Gastroesophageal sphincter (tissue), 4 donors: ENCODE measurements around the gene MRPS11. TPM values are rescaled to one million over a fixed set of nuclear protein-coding genes. Genes with fewer than 3 reads are reported as not detected.

Experiments used
- ATAC-seq: fragments of 150-250 bp; one replicate; pipeline ENCODE4 v1.9.1; 2016; ENCODE audit warnings: mild to moderate bottlenecking, moderate library complexity
- H3K27ac ChIP-seq, 4 donors: fragments of 200-600 bp; sonication (generic) in 3 of 4; 1 replicate in 3 of 4; 2 replicates in 1 of 4; pipeline ENCODE4 v1.5.1; 2016 to 2019
- H3K27me3 ChIP-seq: fragments of 200-600 bp; sonication (generic); one replicate; pipeline ENCODE4 v1.5.1; 2019
- H3K36me3 ChIP-seq, 2 donors: fragments of 200-600 bp; sonication (generic); one replicate each; pipeline ENCODE4 v1.5.1; 2019; ENCODE audit warnings: control low read depth in 1 of 2
- H3K4me1 ChIP-seq, 3 donors: fragments of 200-600 bp; sonication (generic); 1 replicate in 2 of 3; 2 replicates in 1 of 3; pipeline ENCODE4 v1.5.1; 2016 to 2019; ENCODE audit warnings: control low read depth in 2 of 3
- H3K4me3 ChIP-seq, 2 donors: fragments of 200-600 bp; sonication (generic); one replicate each; pipeline ENCODE4 v1.5.1; 2019; ENCODE audit warnings: mild to moderate bottlenecking in 1 of 2, moderate library complexity in 1 of 2
- H3K9me3 ChIP-seq, 3 donors: fragments of 200-600 bp; sonication (generic); one replicate each; pipeline ENCODE4 v1.5.1; 2017 to 2019; ENCODE audit warnings: control low read depth in 2 of 3
- EP300 ChIP-seq: sonication (generic); formaldehyde crosslinking; IDR thresholded peaks from one replicate; pipeline ENCODE4 v1.6.1; 2017; ENCODE audit warnings: antibody characterized with exemption, mild to moderate bottlenecking
- POLR2A ChIP-seq, 2 donors: fragments of 450-650 bp; IDR thresholded peaks; one replicate each; pipeline ENCODE4 v1.6.1; 2017; ENCODE audit warnings: antibody characterized with exemption in 2 of 2, mild to moderate bottlenecking in 2 of 2, moderate library complexity in 1 of 2
- POLR2AphosphoS5 ChIP-seq: sonication (generic); formaldehyde crosslinking; IDR thresholded peaks from one replicate; pipeline ENCODE4 v1.6.1; 2017; ENCODE audit warnings: antibody characterized with exemption
- WGBS, 2 donors: methylation state at CpG; one replicate each; pipeline ENCODE4 v1.1.5; 2018; ENCODE audit warnings: low coverage in 1 of 2; 5-methylcytosine and 5-hydroxymethylcytosine counted together
- total RNA-seq, 4 donors: library from RNA; depleted of rRNA; stranded (reverse); fragments of >200 nt; gene quantifications; one replicate each; pipeline ENCODE4 v1.1.0, GENCODE V29; 2016
- TF ChIP-seq, protein P1 (sequence below), 4 experiments: fragments of 200-600 bp in 2 of 4; fragments of 450-650 bp in 2 of 4; sonication (generic) in 1 of 4; IDR thresholded peaks; one replicate each; pipeline ENCODE4 v1.5.1; 2017 to 2019; ENCODE audit warnings: antibody characterized with exemption in 4 of 4, mild to moderate bottlenecking in 2 of 4, moderate library complexity in 2 of 4

MRPS11 gene
- total RNA-seq, 4 donors from 2014 or later: 19.5 to 27.5 (median 25.7) TPM

DNA sequence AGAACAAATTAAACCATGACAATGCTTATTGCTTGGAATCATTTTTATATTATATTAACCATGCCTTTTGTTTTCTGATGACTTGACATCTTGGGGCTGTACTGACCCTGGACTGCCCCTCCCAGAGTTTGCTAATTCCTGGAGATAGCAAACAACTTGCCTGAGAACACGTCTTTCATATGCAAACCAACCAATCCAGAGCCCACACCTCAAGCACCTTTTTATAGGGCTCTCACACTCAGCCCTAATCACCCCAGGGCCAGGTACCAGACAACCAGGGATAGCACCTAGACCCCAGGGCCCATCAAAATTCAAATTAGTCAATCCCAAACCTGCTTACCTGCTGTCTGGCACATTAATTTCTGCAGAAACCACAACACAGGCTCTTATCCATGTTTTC lies 36.9 kb downstream of the MRPS11 start:
- WGBS, 2 donors: 75% methylated on average over 1 of the region's 1 CpG; no CpG with 5 or more reads in 1 of the 2 donors
- Histone ChIP-seq H3K4me3 (no peak overlapping the region), H3K36me3 (peaks cover 0 to 80% of the 10 kb centered on the region in 2 donors), H3K4me1 (no peaks in the 10 kb centered on the region), H3K27me3 (no peaks in the 10 kb centered on the region), H3K9me3 (no peaks in the 10 kb centered on the region), H3K27ac (no peak overlapping the region)
- TF ChIP-seq EP300: no peak
- ATAC-seq: no peak

GRCh38 chr15:88505721-88506120 lies 38.2 kb downstream of the MRPS11 start:
- TF ChIP-seq EP300: no peak
- 100% methylated on average over 2 of the region's 2 CpGs; no CpG with 5 or more reads in 1 of the 2 donors for WGBS, 2 donors
- H3K27ac ChIP-seq: no peak overlapping the region
- no peak for ATAC-seq
- H3K4me3 ChIP-seq: no peak overlapping the region
- H3K9me3 ChIP-seq: no peaks in the 10 kb centered on the region
- peaks cover 0 to 88% of the 10 kb centered on the region in 2 donors for H3K36me3 ChIP-seq
- no peaks in the 10 kb centered on the region for H3K27me3 ChIP-seq
- no peaks in the 10 kb centered on the region for H3K4me1 ChIP-seq

GRCh38 chr15:88506628-88507027 lies 39.1 kb downstream of the MRPS11 start:
- H3K9me3 ChIP-seq: no peaks in the 10 kb centered on the region
- TF ChIP-seq, protein P1, sequence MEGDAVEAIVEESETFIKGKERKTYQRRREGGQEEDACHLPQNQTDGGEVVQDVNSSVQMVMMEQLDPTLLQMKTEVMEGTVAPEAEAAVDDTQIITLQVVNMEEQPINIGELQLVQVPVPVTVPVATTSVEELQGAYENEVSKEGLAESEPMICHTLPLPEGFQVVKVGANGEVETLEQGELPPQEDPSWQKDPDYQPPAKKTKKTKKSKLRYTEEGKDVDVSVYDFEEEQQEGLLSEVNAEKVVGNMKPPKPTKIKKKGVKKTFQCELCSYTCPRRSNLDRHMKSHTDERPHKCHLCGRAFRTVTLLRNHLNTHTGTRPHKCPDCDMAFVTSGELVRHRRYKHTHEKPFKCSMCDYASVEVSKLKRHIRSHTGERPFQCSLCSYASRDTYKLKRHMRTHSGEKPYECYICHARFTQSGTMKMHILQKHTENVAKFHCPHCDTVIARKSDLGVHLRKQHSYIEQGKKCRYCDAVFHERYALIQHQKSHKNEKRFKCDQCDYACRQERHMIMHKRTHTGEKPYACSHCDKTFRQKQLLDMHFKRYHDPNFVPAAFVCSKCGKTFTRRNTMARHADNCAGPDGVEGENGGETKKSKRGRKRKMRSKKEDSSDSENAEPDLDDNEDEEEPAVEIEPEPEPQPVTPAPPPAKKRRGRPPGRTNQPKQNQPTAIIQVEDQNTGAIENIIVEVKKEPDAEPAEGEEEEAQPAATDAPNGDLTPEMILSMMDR (IDR thresholded peaks at IDR 0.05): no peak
- TF ChIP-seq EP300 (no peak), POLR2AphosphoS5 (no peak), POLR2A (IDR thresholded peaks at IDR 0.05) (no peak)
- ATAC-seq: no peak
- H3K36me3 ChIP-seq: peaks cover 0 to 94% of the 10 kb centered on the region in 2 donors
- no peaks in the 10 kb centered on the region for H3K27me3 ChIP-seq
- H3K4me3 ChIP-seq: no peak overlapping the region
- H3K27ac ChIP-seq: no peak overlapping the region
- no peaks in the 10 kb centered on the region for H3K4me1 ChIP-seq

DNA sequence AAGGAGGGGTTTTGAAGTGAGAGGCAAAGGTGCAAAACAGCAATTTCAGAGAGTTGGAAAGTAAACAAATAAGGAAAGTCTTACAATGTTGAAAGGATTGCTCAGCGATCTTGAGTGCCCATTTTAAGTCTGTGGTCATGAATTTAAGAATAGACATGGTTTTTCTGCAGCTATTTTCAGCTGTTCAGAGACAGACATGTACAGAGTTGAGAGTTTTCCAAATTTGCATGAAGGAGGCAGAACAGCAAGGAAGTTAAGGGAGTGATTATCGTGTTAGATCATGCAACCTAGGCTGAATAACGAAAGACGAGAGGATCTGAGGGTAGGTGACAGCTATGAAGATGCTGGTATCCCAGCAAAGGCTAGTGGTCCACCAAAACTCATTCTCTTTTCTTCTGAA lies 41.8 kb downstream of the MRPS11 start:
- Histone ChIP-seq H3K27ac (no peak overlapping the region), H3K9me3 (no peaks in the 10 kb centered on the region), H3K36me3 (peaks cover 0 to 92% of the 10 kb centered on the region in 2 donors), H3K27me3 (no peaks in the 10 kb centered on the region), H3K4me3 (no peak overlapping the region), H3K4me1 (no peaks in the 10 kb centered on the region)
- no peak for ATAC-seq
- TF ChIP-seq, protein P1 (IDR thresholded peaks at IDR 0.05): no peak
- TF ChIP-seq POLR2AphosphoS5 (no peak), POLR2A (IDR thresholded peaks at IDR 0.05) (no peak), EP300 (no peak)
- 92 to 100% methylated on average over 2 to 4 of the region's 4 CpGs for WGBS, 2 donors

- no peak overlapping the region for H3K27ac ChIP-seq
- H3K9me3 ChIP-seq: no peaks in the 10 kb centered on the region
- H3K4me3 ChIP-seq: no peak overlapping the region
- H3K27me3 ChIP-seq: no peaks in the 10 kb centered on the region
- peaks cover 0 to 89% of the 10 kb centered on the region in 2 donors for H3K36me3 ChIP-seq
- ATAC-seq: no peak
- no peaks in the 10 kb centered on the region for H3K4me1 ChIP-seq
- no peak for TF ChIP-seq POLR2AphosphoS5
- TF ChIP-seq POLR2A (IDR thresholded peaks at IDR 0.05): no peak
- no peak for TF ChIP-seq EP300
- TF ChIP-seq, protein P1 (IDR thresholded peaks at IDR 0.05): no peak
These were observed 42.5 kb downstream of the MRPS11 start for GRCh38 chr15:88509964-88510363.

- no peak overlapping the region for H3K27ac ChIP-seq
- no peaks in the 10 kb centered on the region for H3K9me3 ChIP-seq
- no peak overlapping the region for H3K4me3 ChIP-seq
- ATAC-seq: no peak
- H3K27me3 ChIP-seq: no peaks in the 10 kb centered on the region
- WGBS, 2 donors: 92 to 98% methylated on average over 2 of the region's 2 CpGs
- no peaks in the 10 kb centered on the region for H3K4me1 ChIP-seq
- peaks cover 0 to 90% of the 10 kb centered on the region in 2 donors for H3K36me3 ChIP-seq
- TF ChIP-seq EP300 (no peak), POLR2AphosphoS5 (no peak), POLR2A (IDR thresholded peaks at IDR 0.05) (no peak)
- TF ChIP-seq, protein P1 (IDR thresholded peaks at IDR 0.05): no peak
These were observed 43.7 kb downstream of the MRPS11 start for GRCh38 chr15:88511161-88511560.
